SK-N-SH (cell line): Measurements from ENCODE around the gene SIK2. TPM values are rescaled to one million over a fixed set of nuclear protein-coding genes. Genes with fewer than 3 reads are reported as not detected.
A peak's percentile ranks its signal among the peaks of the same experiment; 100 is the strongest.

Experiments used
- CTCF ChIA-PET: fragments of 300-600, 350-600 bp; formaldehyde crosslinking; extraction: SDS; loops from one replicate; lab custom pipeline; 2021; lab: Yijun Ruan, JAX
- POLR2A ChIA-PET: fragments of 350-600 bp; sonication (Branson Sonifier 250); formaldehyde crosslinking; extraction: SDS; loops from one replicate; lab custom pipeline; 2020; ENCODE audit warnings: antibody characterized with exemption, inconsistent platforms; lab: Yijun Ruan, JAX
- DNase-seq: peaks from one replicate; pipeline ENCODE4 v3.0.0; 2012
- H2AFZ ChIP-seq: fragments of 200-600 bp; sonication (generic); 2 replicates; pipeline ENCODE4 v1.8.1; 2016; ENCODE audit warnings: antibody characterized with exemption, mild to moderate bottlenecking, low read depth
- H3F3A ChIP-seq: fragments of 200-600 bp; sonication (generic); replicated peaks from 2 replicates; pipeline ENCODE3; 2016; ENCODE audit warnings: antibody characterized with exemption, mild to moderate bottlenecking; ENCODE audit not compliant: insufficient read depth
- H3K27ac ChIP-seq, 2 experiments: fragments of 200-500 bp in 1 of 2; fragments of 200-600 bp in 1 of 2; sonication (Bioruptor generic) in 1 of 2; sonication (generic), shearing (Covaris generic) in 1 of 2; 2 replicates each; pipeline versions ENCODE4 v1.5.1 to v1.6.1; 2014 to 2016; ENCODE audit warnings: low read depth in 2 of 2, inconsistent platforms in 1 of 2, low read length in 1 of 2, mild to moderate bottlenecking in 1 of 2, mixed read lengths in 1 of 2
- H3K27me3 ChIP-seq: fragments of 200-600 bp; sonication (generic), shearing (Covaris generic); 2 replicates; pipeline ENCODE4 v1.6.1; 2016; ENCODE audit warnings: mixed run types; ENCODE audit not compliant: insufficient read depth
- H3K36me3 ChIP-seq, 2 experiments: fragments of 200-500 bp in 1 of 2; fragments of 200-600 bp in 1 of 2; sonication (Bioruptor generic) in 1 of 2; sonication (generic) in 1 of 2; replicated peaks in 1 of 2; 2 replicates each; pipeline versions ENCODE3 to v1.5.1; 2014 to 2016; ENCODE audit warnings: low read length in 1 of 2, mild to moderate bottlenecking in 1 of 2; ENCODE audit not compliant: insufficient read depth in 2 of 2, control insufficient read depth in 1 of 2
- H3K4me1 ChIP-seq, 2 experiments: fragments of 200-500 bp in 1 of 2; fragments of 200-600 bp in 1 of 2; sonication (Bioruptor generic) in 1 of 2; sonication (generic), shearing (Covaris generic) in 1 of 2; 2 replicates each; pipeline versions ENCODE4 v1.5.1 to v1.6.1; 2014 to 2016; ENCODE audit warnings: low read depth in 1 of 2, low read length in 1 of 2, mixed run types in 1 of 2; ENCODE audit not compliant: insufficient read depth in 2 of 2, control insufficient read depth in 1 of 2
- H3K4me2 ChIP-seq: fragments of 200-600 bp; sonication (generic), shearing (Covaris generic); 2 replicates; pipeline ENCODE4 v1.6.1; 2017; ENCODE audit warnings: mixed run types
- H3K4me3 ChIP-seq, 2 experiments: fragments of 200-500 bp in 1 of 2; fragments of 200-600 bp in 1 of 2; sonication (Bioruptor generic) in 1 of 2; sonication (generic), shearing (Covaris generic) in 1 of 2; 2 replicates each; pipeline versions ENCODE4 v1.5.1 to v1.8.1; 2014 to 2016; ENCODE audit warnings: low read depth in 2 of 2, inconsistent platforms in 1 of 2, low read length in 1 of 2, mild to moderate bottlenecking in 1 of 2, mixed read lengths in 1 of 2, moderate library complexity in 1 of 2
- H3K79me2 ChIP-seq: fragments of 200-600 bp; sonication (generic); 2 replicates; pipeline ENCODE4 v1.8.1; 2017; ENCODE audit warnings: mild to moderate bottlenecking; ENCODE audit not compliant: insufficient read depth
- H3K9ac ChIP-seq: fragments of 200-600 bp; sonication (generic); 2 replicates; pipeline ENCODE4 v1.6.1; 2017; ENCODE audit warnings: mixed run types
- H3K9me2 ChIP-seq: fragments of 200-600 bp; sonication (generic); 2 replicates; pipeline ENCODE4 v1.6.1; 2017; ENCODE audit warnings: mixed run types
- H3K9me3 ChIP-seq: fragments of 200-600 bp; sonication (generic); 2 replicates; pipeline ENCODE4 v1.6.1; 2017; ENCODE audit warnings: mixed run types, mild to moderate bottlenecking, moderate library complexity
- H4K20me1 ChIP-seq: fragments of 200-600 bp; sonication (generic); 2 replicates; pipeline ENCODE4 v1.6.1; 2017; ENCODE audit warnings: mild to moderate bottlenecking, mixed run types; ENCODE audit not compliant: insufficient read depth
- CHD2 ChIP-seq: fragments of 150-350 bp; IDR thresholded peaks from 2 replicates; pipeline ENCODE4 v1.6.1; 2018; ENCODE audit warnings: low read length; ENCODE audit not compliant: partially characterized antibody
- FOXJ3 ChIP-seq: sonication (generic); formaldehyde crosslinking; IDR thresholded peaks from 2 replicates; pipeline ENCODE4 v1.5.1; 2020; ENCODE audit warnings: mild to moderate bottlenecking, missing genetic modification reagents
- FOXM1 ChIP-seq: IDR thresholded peaks from 2 replicates; pipeline ENCODE4 v1.4.0; 2012; ENCODE audit warnings: low read depth, mild to moderate bottlenecking
- GATA2 ChIP-seq: sonication (generic); formaldehyde crosslinking; IDR thresholded peaks from 2 replicates; pipeline ENCODE4 v1.5.0; 2020; ENCODE audit warnings: mild to moderate bottlenecking, missing genetic modification reagents
- IRF3 ChIP-seq: fragments of 150-350 bp; IDR thresholded peaks from 2 replicates; pipeline ENCODE4 v1.6.1; 2016; ENCODE audit warnings: mild to moderate bottlenecking, low read depth, low read length
- MAX ChIP-seq: IDR thresholded peaks from 2 replicates; pipeline ENCODE4 v1.4.0; 2012; ENCODE audit warnings: low read depth
- MXI1 ChIP-seq: IDR thresholded peaks from 2 replicates; pipeline ENCODE4 v1.6.1; 2012; ENCODE audit warnings: mild to moderate bottlenecking, low read depth, low read length, improper control_type of control experiment
- POLR2AphosphoS5 ChIP-seq: IDR thresholded peaks from 2 replicates; pipeline ENCODE4 v1.6.1; 2012; ENCODE audit warnings: low read depth, low read length
- RAD21 ChIP-seq: IDR thresholded peaks from 2 replicates; pipeline ENCODE4 v1.6.1; 2012; ENCODE audit warnings: mild to moderate bottlenecking, low read length
- REST ChIP-seq: IDR thresholded peaks from 2 replicates; pipeline ENCODE4 v1.6.1; 2012; ENCODE audit warnings: mild to moderate bottlenecking, low read depth, low read length, moderate library complexity
- TCF12 ChIP-seq: IDR thresholded peaks from 2 replicates; pipeline ENCODE4 v1.4.0; 2012
- WGBS: methylation state at CpG from one replicate; pipeline ENCODE4 v1.1.6; 2017; ENCODE audit warnings: low lambda C conversion rate; 5-methylcytosine and 5-hydroxymethylcytosine counted together
- polyA plus RNA-seq, 3 experiments: library from polyadenylated mRNA; depleted of rRNA; stranded (reverse); fragments of >200 nt; gene quantifications; 2 replicates each; pipeline ENCODE4 v1.2.3, GENCODE V29; 2012

The SIK2 gene
- polyA plus RNA-seq, 1 of the 3 experiments (the other 2 are of a cell fraction): 8.9 TPM

- CTCF ChIA-PET: interaction anchor here (0.8 to 3.0 kb wide), 4 partner anchors 12 to 204 kb away, joined by 3 to 12 read pairs (median 3); no protein-coding TSS in a partner anchor
- 61% methylated on average over 4 of the region's 4 CpGs for whole genome bisulfite sequencing
- Histone ChIP-seq H4K20me1 (no peaks in the 10 kb centered on the region), H3F3A (peaks cover 3% of the 10 kb centered on the region), H3K4me2 (no peak overlapping the region), H3K9me3 (no peaks in the 10 kb centered on the region), H3K36me3 (no peaks in the 10 kb centered on the region), H3K9me2 (no peaks in the 10 kb centered on the region), H3K4me3 (no peak overlapping the region), H2AFZ (peak overlapping the region; percentile 53; the same call in 1 of the 2 replicates), H3K27me3 (no peaks in the 10 kb centered on the region), H3K9ac (no peak overlapping the region), H3K27ac (no peak overlapping the region), H3K4me1 (peaks cover 3 to 19% of the 10 kb centered on the region in 2 experiments; a peak in 3 of 4 replicates), H3K79me2 (no peaks in the 10 kb centered on the region)
- POLR2A ChIA-PET: no interaction called here
- no peak for DNase-seq
- no peak for TF ChIP-seq MAX
- no peak for TF ChIP-seq FOXM1
- no peak for TF ChIP-seq CHD2
- TF ChIP-seq POLR2AphosphoS5: no peak
- TF ChIP-seq FOXJ3 (CRISPR knock-in tag): no peak
These were observed 28.4 kb upstream of the SIK2 start for GRCh38 chr11:111573821-111574249.

GRCh38 chr11:111574373-111575225 is 27.6 kb upstream of the SIK2 start:
- POLR2A ChIA-PET: no interaction called here
- H3K4me2 ChIP-seq: no peak overlapping the region
- peaks cover 3% of the 10 kb centered on the region for H3F3A ChIP-seq
- no peak overlapping the region for H3K9ac ChIP-seq
- no peak overlapping the region for H2AFZ ChIP-seq
- H4K20me1 ChIP-seq: no peaks in the 10 kb centered on the region
- DNase-seq: no peak
- CTCF ChIA-PET: interaction anchor here (0.8 to 3.0 kb wide), 2 partner anchors 12 to 119 kb away, joined by 3 to 12 read pairs; no protein-coding TSS in a partner anchor
- no peaks in the 10 kb centered on the region for H3K9me2 ChIP-seq
- no peak overlapping the region for H3K4me3 ChIP-seq
- H3K79me2 ChIP-seq: no peaks in the 10 kb centered on the region
- TF ChIP-seq RAD21 (no peak), MXI1 (no peak), GATA2 (CRISPR knock-in tag) (no peak), REST (no peak), TCF12 (no peak), IRF3 (no peak)
- WGBS: 94% methylated on average over 7 of the region's 7 CpGs
- peaks cover 3 to 19% of the 10 kb centered on the region in 2 experiments; a peak in 3 of 4 replicates for H3K4me1 ChIP-seq
- no peaks in the 10 kb centered on the region for H3K9me3 ChIP-seq
- H3K27me3 ChIP-seq: no peaks in the 10 kb centered on the region
- no peaks in the 10 kb centered on the region for H3K36me3 ChIP-seq
- no peak overlapping the region for H3K27ac ChIP-seq
